K562 treated with DMSO at 1 percent for 12 hours (cell line): ENCODE data around the gene KSR1. TPM values are rescaled to one million over a fixed set of nuclear protein-coding genes. Genes with fewer than 3 reads are reported as not detected.

ENCODE experiments used
- total RNA-seq: library from RNA; unstranded; fragments of 300-600 nt; gene quantifications from 2 replicates; pipeline ENCODE4 v1.2.3, GENCODE V29; 2022; ENCODE audit not compliant: insufficient read depth

KSR1 gene
- 24.2 and 50.5 TPM in 2 replicates for total RNA-seq

DNA sequence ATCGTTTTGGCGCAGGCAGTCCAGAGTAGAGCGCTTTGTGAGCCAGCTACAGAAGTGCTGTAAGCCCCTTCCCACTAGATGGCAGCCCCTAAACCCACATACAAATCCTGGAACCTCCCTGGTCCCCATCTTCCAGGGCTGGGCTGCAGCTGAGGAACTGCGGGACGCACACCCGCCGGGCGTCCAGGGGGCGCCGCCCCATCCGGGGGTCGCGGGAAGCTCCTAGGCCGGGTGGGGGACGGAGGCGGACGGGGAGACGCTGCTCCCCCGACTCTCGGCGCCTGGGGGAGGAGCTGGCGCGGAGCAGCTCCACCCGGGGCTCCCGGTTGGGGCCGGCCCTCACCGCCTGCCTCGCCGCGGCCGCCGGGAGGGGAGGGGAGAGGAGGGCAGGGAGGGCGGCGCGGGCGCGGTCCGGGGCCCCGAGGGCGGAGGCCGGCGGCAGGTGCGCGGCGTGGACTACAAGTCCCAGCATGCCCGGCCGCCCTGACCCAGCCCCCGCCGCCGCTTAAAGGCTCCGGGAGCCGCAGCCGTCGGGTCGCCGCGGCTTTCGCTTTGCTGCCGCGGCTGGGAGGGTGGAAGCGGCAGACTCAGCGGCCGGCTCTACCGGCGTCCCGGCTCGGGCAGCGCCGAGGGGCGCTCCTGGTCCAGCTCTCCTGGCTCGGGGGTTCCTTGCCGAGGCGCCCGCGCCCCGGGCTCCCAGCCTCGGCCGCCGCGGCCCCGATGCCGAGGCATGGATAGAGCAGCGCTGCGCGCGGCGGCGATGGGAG is at the start of gene KSR1:
KSR1 (plus strand) TSS at position 535 of the 767 bp plus-strand sequence; CDS start at position 731, 196 bp downstream.

DNA sequence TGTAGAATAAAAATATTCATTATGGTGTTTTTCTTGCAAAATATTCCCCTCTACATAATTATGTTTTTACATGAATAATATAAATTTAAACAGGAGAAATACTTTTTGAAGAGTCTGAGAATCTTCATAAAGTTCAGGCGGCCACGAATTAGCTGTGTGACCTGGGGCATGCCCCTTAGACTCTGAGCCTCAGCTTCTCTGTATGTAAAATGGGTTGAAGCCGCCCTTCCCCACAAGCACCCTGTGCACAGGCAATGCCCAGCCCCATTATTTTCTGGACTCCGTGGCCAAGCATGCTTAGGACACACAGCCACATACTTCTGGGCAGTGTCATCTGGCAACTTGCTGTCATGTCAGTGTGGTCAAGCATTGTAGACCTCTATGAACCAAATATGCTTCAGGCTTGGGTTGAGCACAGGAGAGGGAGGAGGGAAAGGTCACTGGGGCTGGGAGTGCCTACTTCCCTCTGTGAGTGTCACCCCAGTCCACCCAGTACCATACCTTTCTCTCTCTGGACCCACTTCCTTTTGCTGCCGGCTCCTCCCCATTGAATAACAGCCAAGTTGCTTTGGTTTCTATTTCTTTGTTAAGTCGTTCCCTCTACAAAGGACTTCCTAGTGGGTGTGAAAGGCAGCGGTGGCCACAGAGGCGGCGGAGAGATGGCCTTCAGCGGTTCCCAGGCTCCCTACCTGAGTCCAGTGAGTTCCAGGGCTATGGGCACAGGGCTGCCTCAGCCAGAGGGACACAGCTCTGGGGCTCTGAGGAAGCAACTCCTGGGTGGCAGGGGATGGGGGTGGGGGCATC is 174.6 kb downstream of the KSR1 start, which contains the start of gene LGALS9:
LGALS9 (plus strand) TSS at position 582 of the 804 bp plus-strand sequence; CDS start at position 660, 78 bp downstream.

Other genes with a start within 250 kb of the KSR1 start
- gene WSB1, start 162.3 kb upstream of the KSR1 start, total RNA-seq, result 38.4 and 102 TPM in 2 replicates
- 6.7 TPM in 2 replicates for gene LGALS9, start 174.7 kb downstream of the KSR1 start, total RNA-seq